T1000 (cell line): ENCODE results near the gene RFX7.
"Not testable (repeated sequence)": the region's sequence is repeated elsewhere in the genome, so short reads cannot be mapped to it uniquely, and the experiment has no call there.

Experiments
- DNase-seq: peaks from one replicate; lab custom pipeline; 2025; ENCODE audit warnings: mixed read lengths; lab: John Stamatoyannopoulos, UW

RFX7 gene

DNA sequence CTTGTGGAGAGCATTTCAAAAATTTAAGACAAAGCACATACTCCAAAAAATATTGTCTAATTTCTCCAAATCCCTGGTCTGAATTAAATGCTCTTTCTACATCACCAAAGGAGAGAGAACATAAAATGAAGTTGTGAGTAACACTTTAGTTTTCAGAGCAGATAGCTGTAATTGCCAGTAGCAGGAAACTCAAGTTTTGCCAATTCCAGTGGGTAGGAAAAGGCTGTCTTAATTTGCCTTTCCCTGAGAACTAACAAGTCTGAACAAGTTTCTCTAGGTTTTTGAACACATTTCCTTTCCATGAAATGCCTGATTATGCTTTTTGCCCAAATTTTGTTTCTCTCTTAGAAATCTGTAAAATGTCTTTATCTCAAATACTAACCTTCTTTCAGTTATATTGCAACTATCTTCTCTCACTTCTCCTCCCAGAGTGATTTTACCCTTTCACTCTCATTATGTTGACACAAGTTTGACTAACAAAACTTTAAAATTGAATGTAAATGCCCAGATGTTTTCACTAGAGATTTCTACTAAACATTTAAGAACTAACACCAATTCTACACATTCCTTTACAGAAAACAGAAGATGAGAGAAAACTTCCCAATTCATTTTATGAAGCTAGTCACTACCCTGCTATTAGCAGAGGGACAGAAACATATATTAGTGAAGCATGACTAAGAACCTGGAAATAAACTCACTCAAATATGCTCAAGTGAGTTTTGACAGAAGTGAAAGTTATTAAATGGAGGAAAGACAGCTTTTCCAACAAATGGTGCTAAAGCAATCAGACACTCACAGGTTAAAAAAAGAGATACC lies 38.4 kb downstream of the RFX7 start:
- DNase-seq = no peak

DNA sequence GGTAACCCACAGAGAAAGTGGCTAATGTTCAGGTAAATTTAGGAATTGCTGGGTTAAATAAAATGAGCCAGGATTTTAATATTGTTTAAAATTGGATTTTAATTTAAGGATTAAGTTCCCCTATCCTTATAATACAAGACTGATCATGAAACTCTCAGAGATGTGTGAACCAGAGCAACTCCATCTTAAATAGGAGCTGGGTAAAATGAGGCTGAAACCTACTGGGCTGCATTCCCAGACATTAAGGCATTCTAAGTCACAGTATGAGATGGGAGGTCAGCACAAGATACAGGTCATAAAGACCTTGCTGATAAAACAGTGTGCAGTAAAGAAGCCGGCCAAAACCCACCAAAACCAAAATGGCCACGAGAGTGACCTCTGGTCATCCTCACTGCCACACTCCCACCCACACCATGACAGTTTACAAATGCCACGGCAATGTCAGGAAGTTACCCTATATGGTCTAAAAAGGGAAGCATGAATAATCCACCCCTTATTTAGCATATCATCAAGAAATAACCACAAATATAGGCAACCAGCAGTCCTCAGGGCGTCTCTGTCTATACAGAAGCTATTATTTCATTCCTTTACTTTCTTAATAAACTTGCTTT lies 40.3 kb downstream of the RFX7 start:
- DNase-seq = not testable (repeated sequence)

DNA sequence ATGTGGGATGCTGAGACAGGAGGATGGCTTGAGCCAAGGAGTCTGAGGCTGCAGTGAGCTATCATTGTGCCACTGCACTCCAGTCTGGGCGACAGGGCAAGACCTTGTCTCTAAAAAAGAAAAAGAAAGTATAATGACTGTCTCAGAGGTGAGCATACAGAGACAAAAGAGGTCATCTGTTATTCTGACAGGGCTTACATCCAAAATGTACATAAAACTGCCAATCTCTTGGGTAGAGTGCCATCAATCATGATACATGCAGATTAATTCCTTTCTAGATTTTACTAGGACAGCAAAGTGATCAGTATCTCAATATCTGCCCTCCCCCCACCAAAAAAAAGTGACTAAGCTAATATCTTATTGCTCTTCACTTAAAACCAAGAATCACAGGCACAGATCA lies 41.0 kb downstream of the RFX7 start:
- DNase-seq = no peak

DNA sequence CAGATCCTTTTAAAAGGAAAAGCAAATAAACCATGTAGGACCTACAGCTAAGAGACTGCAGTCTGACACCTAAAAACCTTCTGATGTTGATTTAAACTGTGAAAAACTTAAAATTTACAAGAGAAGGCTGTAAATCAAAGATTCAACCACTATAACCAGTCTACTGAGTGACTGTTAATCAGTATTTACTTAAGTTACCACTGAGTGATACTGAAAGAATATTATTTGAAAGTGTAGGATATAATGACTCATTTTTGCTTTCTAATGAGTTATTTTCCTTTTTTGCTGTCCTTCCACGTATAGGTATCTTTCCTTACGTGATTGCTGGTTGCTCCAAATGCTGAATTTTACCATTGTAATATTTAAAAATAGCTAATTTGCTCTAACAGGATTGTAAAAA lies 44.6 kb downstream of the RFX7 start:
- DNase-seq = no peak

DNA sequence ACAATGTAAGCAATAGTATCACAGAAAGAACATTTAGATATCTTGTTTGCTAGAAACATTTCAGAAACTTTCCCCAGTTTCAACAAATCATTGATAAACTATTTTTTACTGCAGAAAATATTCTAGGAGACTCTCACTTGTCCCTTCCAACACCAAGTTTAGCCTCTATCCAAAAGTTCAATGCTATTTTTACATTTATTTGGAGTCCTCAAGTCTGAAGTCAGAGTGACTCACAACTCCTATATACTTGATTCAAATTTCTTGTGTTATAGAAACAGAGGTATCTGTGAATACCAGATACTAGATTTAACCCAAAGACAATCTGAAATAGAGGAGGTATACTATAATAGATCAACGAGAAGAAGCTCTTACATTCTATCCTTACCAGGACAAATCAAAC lies 49.6 kb downstream of the RFX7 start:
- DNase-seq = no peak

DNA sequence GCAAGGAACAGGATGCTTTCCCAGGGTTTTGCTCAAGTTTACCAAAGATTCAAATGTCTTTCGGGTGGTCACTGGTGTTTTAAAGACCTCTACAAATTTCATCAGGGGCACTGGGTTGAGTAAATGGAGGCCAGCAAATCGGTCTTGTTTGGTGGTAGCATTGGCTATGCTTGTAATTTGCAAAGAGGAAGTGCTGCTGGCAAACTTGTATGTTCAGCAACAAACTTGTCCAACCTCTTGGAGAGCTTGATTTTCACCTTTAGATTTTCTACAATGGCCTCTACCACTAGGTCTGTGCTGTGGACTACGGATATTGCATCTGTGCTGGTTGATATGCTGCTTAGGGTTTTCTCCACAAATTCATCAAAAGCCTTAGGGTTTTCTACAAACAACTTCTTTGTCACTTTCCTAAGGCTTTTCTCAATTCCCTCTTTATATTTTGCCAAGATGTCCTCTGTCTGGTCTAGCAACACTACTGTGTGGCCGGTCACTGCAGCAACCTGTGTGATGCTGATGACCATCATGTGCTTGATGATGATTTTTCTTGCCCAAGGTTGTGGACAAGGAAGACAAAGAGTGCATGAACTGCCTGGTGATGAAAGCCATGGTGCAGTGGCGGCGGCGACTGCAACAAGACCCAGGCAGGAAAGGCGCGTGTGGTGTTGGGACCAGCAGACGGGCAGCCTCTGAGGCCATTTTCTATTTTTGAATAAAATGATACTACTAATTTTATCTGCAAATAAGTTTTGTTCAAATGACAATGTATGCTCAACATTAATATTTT lies 50.8 kb downstream of the RFX7 start:
- DNase-seq = no peak

DNA sequence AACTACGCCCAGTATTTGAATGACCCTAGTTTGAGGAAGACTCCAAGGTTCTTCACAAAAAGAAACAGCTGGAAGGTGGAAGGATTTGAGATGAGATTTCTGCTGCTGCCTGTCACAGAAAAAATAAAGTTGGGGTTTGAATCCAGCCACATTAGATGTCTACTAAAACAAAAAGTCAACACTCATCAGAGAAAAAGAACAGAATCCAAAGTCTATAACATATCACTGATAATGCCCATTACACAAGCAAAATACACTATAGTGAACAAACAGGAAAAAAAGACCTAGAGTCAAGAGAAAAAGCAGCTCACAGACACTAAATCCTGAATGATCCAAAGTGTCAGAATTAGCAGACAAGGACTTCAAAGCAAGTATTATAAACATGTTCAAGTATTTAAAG lies 56.0 kb downstream of the RFX7 start:
- DNase-seq = no peak

DNA sequence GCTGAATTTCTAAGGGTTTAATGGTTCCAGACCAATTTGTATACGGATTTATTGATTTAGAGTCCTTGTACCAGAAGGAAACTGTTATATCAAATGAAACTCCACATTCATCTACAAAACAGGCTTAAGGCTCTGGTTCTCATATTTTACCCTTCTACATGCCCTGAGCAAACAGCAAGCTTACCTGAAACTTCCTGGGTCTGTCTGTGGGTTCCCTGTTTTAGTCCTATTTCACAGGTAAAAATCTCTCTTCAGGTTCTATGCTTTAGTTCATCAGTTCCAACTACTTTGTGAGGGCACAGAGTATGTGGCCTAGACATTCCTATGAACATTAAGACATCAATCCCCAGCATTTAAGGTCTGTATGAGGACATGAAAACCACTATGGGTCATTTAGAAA lies 57.7 kb downstream of the RFX7 start:
- DNase-seq = no peak

DNA sequence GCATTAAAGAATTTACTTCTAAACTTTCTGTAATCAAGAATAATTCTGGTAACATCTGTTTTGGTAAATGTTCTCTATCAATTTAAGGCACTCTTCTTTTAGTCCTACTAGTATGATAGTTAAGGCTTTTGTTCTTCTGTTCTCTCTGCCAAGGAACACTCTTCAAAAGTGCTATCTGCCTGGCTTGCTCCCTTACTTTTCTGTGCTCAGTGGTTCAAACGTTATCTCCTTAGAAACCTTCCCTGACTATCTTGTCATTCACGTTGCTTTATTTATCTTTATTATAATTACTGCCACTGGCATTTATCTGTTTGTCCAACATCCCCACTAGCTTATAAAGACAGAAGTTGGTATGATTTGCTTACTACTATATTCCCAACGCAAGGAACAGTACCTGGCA lies 59.2 kb downstream of the RFX7 start:
- DNase-seq = no peak

DNA sequence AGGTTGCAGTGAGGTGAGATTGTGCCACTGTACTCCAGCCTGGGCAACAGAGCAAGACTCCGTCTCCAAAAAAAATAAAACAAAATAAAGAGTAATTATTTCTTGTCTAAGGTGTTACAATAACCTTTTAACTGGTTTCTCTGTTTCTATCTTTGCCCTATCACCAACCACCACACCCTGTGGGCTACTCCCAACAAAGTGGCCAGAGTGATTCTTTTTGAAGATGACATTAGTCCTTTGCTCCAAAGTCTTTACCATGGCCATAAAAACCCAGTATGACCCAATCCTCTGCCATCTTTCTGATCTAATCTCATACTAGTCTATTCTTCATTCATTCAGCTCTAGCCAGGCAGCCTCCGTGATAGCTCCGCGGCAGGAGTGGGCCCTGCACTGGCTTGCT lies 62.8 kb downstream of the RFX7 start:
- no peak for DNase-seq

DNA sequence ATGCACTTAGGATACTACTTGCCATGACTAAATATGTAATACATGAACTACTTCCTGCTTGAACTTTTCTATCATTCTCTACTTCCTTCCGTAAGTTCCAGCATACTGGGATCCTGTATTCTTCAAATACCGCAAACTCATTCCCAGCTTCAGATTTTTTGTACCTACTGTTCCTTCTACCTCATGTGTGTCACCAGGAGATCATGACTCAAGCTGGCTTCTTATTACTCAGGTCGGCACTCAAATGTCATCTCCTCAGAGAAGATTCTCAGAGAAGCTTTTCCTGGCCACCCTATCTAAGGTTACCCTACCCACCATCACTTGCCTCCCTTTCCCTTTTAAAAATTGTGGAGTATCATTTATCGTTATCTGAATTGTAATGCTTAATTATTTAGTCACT lies 66.7 kb downstream of the RFX7 start:
- DNase-seq = no peak

DNA sequence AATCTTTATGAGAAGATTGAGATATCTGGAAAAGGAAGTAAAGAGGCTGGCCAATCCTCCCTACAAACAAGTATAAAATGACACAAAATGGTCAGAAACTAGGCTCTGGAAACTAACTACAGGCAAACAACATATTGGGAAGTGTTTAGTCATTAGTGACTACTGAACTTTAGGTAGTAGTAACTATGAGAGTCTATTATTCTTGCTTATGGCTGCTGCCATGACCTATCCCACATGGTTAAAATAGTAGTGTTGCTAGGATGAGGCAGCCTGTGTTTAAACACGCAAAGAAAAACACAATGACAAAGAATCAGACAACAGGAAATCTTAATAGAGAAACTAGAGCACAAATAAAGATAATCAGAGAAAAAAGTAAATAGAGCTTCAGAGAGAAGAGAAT lies 67.9 kb downstream of the RFX7 start:
- no peak for DNase-seq

DNA sequence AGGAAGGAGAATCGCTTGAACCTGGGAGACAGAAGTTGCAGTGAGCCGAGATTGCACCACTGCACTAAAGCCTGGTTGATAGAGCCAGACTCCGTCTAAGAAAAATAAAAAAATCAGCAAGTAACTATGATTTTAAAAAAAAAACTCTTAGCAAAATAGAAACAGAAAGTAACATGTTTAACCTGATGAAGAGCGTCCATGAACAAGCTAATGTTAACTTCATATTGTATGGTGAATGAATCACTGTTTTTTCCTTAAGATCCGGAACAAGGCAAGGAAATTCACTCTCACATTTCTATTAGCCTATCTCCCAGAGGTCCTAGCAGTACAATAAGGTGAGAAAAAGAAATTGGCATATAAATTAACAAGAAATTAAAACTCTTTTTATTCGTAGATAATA lies 69.0 kb downstream of the RFX7 start:
- no peak for DNase-seq

DNA sequence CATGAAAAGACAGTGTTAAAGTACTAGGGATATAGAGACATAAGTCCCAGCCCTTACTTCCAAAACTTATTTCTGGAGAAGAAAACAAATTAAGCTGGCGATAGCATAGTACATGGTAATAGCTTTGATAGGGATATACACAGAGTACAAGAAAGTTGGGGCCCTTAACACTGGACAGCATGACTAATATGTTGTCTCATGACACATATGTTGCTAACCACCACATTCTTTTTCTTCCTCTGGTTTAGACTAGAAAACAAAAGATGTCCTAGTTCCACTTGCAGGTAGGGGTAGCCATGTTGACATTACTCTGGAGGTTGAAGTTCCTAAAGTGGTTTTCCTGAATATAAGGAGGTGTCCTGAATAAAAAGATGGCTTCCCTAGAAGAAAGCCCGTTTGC lies 75.3 kb downstream of the RFX7 start:
- DNase-seq = no peak

DNA sequence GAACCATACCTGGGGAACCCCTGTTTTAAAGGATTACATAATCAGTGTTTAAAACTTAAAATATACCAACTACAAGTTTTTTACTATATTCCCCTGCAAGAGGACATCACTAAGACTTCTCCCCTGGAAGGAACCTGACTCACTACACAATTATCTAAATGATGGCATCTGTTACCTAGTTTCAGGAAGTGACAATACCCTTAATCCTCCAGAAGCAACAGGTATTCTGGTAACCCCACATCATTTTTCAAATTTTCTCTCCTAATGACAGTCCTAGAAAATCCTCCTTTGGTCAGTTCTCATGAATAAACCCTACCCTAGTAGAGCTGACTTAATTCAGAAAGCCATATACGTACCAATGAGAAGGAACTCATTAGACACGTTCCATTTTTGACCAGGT lies 78.4 kb downstream of the RFX7 start:
- DNase-seq = no peak

DNA sequence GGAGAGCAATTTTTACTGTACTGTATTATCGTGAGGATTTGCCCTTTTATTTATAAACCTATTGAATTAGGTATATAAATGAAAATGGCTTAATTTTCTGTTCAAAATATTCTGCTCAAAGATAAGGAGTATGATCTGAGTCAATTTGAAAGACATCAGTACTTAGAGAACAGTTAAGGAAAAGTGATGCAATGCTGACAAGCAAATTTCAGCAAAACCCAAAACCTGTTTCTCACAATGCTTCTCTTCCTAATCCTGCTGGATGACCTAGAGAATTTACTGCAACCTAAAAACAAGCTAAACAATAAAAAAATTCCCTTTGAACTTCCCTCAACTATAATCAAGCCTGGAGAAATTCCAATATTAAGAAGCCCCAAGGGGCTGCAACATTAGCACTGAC lies 82.7 kb downstream of the RFX7 start:
- no peak for DNase-seq

DNA sequence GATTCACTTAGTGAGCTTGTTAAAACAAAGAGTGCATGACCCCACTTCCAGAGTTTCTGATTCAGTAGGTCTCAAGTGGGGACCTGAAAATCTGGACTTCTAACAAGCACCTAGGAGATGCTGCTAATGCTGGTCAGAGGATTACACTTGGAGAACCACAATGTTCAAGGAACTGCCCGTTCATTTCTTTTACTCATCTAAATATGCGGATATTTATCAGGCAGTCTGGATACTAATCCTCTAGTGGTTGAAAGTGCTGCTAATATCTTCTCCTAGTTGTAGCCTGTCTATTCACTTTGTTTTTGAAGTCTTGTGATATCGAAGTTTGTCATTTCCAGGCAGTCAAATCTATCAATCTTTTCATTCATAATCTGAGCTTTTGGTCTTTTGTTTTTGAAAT lies 86.8 kb downstream of the RFX7 start:
- DNase-seq = no peak

DNA sequence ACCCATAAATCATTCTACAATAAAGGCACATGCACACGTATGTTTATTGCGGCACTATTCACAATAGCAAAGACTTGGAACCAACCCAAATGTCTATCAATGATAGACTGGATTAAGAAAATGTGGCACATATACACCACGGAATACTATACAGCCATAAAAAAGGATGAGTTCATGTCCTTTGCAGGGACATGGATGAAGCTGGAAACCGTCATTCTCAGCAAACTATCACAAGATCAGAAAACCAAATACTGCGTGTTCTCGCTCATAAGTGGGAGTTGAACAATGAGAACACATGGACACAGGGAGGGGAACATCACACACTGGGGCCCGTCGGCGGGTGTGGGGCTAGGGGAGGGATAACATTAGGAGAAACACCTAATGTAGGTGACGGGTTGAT lies 88.4 kb downstream of the RFX7 start:
- not testable (repeated sequence) for DNase-seq

DNA sequence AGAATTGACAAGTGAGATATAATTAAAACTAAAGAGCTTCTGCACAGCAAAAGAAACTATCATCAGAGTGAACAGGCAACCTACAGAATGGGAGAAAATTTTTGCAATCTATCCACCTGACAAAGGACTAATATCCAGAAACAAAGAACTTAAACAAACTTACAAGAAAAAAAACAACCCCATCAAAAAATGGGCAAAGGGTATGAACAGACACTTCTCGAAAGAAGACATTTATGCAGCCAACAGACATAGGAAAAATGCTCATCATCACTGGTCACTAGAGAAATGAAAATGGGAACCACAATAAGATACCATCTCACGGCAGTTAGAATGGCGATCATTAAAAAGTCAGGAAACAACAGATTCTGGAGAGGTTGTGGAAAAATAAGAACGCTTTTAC lies 88.9 kb downstream of the RFX7 start:
- DNase-seq = not testable (repeated sequence)

DNA sequence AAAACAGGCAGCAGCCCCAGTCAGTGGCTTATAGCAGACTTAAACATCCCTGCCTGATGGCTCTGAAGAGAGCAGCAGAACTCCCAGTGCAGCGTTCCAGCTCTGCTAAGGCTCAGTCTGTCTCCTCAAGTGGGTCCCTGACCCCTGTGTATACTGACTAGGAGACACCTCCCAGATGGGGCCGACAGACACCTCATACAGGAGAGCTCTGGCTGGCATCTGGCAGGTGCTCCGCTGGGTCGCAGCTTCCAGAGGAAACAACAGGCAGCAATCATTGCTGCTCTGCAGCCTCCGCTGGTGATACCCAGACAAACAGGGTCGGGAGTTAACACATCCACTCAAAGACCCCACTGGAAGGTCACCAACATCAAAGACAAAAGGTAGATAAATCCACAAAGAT lies 93.5 kb downstream of the RFX7 start:
- DNase-seq = no peak

DNA sequence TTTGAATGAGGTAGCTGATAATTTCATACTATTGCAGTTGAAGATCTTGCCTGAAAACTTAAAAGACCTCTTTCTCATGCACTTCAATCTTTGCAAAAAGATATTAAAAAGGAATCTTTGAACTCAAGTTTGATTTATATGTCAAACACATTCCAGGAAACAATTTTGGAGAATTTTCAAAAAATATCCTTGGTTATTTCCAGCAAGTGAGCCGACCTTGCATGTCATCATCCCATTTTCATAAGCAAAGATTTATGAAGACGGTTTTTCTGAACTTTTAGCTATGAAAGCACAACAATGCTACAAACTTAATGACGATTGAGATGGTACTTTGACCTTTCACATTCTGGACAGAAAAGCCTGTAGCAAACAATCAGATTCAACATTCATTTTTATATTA lies 95.6 kb downstream of the RFX7 start:
- no peak for DNase-seq

DNA sequence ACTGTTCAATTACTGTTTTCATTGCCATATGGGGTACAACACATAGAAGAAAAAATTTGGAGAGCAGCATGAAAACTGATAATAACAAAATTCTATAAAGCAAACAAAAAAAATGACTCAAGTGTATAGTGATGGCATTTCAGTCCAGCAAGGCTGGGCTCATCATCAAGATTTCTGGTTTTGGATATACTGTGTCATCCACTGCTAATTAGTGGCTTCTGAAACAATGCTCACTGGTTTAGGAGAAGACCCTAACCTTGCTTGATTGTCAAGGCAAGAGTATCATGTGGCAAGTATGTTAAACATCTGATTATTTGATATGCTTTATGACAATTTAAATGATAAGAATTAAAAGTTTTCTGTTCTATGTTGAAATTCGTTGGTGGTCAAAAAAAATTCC lies 96.9 kb downstream of the RFX7 start:
- no peak for DNase-seq

DNA sequence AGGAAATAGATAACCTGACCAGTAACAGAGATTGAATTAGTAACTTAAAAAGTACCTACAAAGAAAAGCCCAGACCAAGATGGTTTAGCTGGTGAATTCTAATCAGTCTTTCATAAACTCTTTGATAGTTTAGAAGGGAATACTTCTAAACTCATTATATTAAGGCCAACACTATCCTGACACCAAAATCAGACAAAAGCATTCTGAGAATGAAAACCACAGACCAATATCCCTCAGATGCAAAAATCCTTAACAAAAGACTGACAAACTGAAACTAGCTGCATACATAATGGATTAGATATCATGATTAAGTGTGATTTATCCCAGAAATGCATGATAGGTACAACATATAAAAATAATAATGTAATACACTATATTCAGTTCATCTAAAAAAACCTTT lies 115.6 kb downstream of the RFX7 start:
- DNase-seq = no peak
